ENCODE data around the gene HOXD8.

HOXD8 gene

DNA sequence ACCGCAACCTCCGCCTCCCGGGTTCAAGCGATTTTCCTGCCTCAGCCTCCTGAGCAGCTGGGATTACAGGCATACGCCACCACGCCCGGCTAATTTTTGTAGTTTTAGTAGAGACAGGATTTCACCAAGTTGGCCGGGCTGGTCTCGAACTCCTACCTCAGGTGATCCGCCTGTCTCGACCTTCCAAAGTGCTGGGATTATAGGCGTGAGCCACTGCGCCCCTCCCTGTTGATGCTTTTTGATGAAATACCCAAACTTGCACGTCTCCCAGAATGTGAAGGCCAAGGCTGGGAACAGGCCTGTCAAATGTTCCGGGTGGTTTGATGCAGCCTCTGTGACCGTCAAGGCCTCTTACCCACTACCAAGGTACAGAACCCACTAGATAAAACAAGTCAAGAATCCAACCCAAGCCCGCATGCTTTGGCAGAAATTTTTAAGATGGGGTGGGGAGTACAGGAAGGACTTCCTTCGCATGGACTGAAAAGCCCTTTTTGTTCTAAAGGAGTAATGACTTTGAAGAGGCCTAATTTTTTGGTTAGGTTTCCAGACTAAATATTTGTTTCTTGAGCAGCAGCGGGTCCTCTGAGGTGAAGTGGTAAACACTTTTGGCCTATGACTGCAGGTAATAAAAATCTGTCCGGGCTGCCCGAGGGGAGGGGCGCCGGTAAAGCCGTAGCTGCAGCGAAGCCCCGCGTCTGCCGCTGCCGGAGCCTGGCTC, 42.0 kb upstream of the HOXD8 start (continued):
- TF ChIP-seq ZNF555 (tag by site-specific recombination; conservative IDR thresholded peaks at IDR 0.05), result no peak
- TF ChIP-seq, protein P1, sequence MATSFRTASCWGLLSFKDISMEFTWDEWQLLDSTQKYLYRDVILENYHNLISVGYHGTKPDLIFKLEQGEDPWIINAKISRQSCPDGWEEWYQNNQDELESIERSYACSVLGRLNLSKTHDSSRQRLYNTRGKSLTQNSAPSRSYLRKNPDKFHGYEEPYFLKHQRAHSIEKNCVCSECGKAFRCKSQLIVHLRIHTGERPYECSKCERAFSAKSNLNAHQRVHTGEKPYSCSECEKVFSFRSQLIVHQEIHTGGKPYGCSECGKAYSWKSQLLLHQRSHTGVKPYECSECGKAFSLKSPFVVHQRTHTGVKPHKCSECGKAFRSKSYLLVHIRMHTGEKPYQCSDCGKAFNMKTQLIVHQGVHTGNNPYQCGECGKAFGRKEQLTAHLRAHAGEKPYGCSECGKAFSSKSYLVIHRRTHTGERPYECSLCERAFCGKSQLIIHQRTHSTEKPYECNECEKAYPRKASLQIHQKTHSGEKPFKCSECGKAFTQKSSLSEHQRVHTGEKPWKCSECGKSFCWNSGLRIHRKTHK (tag by site-specific recombination; IDR thresholded peaks at IDR 0.05), result no peak

DNA sequence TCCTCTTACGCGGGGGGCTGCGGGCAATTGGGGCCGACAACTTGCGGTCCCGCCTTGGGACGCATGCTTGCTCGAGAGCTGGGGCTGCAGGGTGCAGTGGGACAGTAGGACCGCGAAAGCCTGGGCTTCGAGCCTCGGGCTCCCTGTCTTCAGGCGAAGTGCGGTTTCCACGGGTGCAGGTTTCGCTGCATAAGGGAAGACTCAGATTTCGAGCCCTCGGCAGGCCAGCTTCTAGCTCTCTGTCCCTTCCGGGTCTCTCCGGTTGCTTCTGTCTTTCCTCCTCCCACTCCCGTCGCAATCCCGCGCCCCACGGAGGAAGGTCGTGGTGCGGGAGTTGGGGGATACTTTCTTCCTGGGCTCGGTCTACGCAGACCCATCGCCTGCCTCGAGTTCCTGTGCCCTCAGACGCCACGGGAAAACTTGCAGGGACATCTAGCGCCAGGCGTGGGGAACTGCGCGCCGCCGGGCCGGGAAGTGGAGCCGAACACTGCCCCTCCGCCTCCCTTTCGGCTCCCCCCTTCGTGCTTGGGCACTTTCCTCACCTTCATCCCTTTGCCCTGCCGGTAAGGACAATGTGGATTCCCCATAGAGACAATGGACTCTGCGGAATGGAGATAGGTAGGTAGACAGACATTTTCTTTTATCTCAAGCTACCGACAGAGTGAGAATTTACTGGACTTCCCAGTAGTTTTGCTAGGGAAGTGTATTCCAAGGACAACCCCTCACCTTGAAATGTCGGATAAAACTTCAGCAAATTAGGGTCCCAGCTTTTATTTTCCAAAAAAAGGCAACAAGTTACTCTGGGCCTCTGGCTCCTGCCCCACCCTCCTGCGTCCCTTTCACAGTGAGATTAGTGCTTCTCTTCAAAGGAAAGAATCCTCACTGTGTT, 41.2 kb upstream of the HOXD8 start:
- POLR2A ChIA-PET, result interaction anchor here (1.4 to 1.7 kb wide), 2 partner anchors 9 to 16 kb away, joined by 3 to 5 read pairs; no protein-coding TSS in a partner anchor
- H3K4me1 ChIP-seq (ENCODE audit: control insufficient read depth, insufficient read depth, low read length), result no peaks in the 10 kb centered on the region
- TF ChIP-seq, protein P2, sequence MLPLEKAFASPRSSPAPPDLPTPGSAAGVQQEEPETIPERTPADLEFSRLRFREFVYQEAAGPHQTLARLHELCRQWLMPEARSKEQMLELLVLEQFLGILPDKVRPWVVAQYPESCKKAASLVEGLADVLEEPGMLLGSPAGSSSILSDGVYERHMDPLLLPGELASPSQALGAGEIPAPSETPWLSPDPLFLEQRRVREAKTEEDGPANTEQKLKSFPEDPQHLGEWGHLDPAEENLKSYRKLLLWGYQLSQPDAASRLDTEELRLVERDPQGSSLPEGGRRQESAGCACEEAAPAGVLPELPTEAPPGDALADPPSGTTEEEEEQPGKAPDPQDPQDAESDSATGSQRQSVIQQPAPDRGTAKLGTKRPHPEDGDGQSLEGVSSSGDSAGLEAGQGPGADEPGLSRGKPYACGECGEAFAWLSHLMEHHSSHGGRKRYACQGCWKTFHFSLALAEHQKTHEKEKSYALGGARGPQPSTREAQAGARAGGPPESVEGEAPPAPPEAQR (tag by site-specific recombination; IDR thresholded peaks at IDR 0.05), result no peak
- TF ChIP-seq ZBTB48 (tag by site-specific recombination; IDR thresholded peaks at IDR 0.05), result no peak
- TF ChIP-seq ZNF335 (tag by site-specific recombination; conservative IDR thresholded peaks at IDR 0.05), result peak; percentile 31; the same call in 1 of the 2 replicates
- peak; percentile 72 for TF ChIP-seq ZNF654 (tag by site-specific recombination; IDR thresholded peaks at IDR 0.05; ENCODE audit: low read depth)
- 0 out of 2 replicates have a peak, but pooled peaks have one; percentile 20 for TF ChIP-seq ZNF600 (tag by site-specific recombination; IDR thresholded peaks at IDR 0.05)
- TF ChIP-seq IKZF3 (tag by site-specific recombination; IDR thresholded peaks at IDR 0.05), result peak; percentile 34; the same call in 1 of the 2 replicates
- TF ChIP-seq, protein P3, sequence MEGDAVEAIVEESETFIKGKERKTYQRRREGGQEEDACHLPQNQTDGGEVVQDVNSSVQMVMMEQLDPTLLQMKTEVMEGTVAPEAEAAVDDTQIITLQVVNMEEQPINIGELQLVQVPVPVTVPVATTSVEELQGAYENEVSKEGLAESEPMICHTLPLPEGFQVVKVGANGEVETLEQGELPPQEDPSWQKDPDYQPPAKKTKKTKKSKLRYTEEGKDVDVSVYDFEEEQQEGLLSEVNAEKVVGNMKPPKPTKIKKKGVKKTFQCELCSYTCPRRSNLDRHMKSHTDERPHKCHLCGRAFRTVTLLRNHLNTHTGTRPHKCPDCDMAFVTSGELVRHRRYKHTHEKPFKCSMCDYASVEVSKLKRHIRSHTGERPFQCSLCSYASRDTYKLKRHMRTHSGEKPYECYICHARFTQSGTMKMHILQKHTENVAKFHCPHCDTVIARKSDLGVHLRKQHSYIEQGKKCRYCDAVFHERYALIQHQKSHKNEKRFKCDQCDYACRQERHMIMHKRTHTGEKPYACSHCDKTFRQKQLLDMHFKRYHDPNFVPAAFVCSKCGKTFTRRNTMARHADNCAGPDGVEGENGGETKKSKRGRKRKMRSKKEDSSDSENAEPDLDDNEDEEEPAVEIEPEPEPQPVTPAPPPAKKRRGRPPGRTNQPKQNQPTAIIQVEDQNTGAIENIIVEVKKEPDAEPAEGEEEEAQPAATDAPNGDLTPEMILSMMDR (tag by site-specific recombination; IDR thresholded peaks at IDR 0.05), result peak; percentile 85
- TF ChIP-seq ZNF2 (tag by site-specific recombination; IDR thresholded peaks at IDR 0.05), result peak; percentile 77
- no peak for TF ChIP-seq ZNF843 (tag by site-specific recombination; IDR thresholded peaks at IDR 0.05)
- no peak for TF ChIP-seq ZNF214 (tag by site-specific recombination; IDR thresholded peaks at IDR 0.05; ENCODE audit: borderline replicate concordance)
- TF ChIP-seq ZBTB8A (tag by site-specific recombination; IDR thresholded peaks at IDR 0.05), result 0 out of 2 replicates have a peak, but pooled peaks have one; percentile 22
- TF ChIP-seq, protein P4, sequence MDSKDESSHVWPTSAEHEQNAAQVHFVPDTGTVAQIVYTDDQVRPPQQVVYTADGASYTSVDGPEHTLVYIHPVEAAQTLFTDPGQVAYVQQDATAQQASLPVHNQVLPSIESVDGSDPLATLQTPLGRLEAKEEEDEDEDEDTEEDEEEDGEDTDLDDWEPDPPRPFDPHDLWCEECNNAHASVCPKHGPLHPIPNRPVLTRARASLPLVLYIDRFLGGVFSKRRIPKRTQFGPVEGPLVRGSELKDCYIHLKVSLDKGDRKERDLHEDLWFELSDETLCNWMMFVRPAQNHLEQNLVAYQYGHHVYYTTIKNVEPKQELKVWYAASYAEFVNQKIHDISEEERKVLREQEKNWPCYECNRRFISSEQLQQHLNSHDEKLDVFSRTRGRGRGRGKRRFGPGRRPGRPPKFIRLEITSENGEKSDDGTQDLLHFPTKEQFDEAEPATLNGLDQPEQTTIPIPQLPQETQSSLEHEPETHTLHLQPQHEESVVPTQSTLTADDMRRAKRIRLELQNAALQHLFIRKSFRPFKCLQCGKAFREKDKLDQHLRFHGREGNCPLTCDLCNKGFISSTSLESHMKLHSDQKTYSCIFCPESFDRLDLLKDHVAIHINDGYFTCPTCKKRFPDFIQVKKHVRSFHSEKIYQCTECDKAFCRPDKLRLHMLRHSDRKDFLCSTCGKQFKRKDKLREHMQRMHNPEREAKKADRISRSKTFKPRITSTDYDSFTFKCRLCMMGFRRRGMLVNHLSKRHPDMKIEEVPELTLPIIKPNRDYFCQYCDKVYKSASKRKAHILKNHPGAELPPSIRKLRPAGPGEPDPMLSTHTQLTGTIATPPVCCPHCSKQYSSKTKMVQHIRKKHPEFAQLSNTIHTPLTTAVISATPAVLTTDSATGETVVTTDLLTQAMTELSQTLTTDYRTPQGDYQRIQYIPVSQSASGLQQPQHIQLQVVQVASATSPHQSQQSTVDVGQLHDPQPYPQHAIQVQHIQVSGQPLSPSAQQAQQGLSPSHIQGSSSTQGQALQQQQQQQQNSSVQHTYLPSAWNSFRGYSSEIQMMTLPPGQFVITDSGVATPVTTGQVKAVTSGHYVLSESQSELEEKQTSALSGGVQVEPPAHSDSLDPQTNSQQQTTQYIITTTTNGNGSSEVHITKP (tag by site-specific recombination; IDR thresholded peaks at IDR 0.05), result peak; percentile 76
- peak; percentile 42; the same call in 1 of the 2 replicates for TF ChIP-seq ZNF501 (tag by site-specific recombination; IDR thresholded peaks at IDR 0.05)
- TF ChIP-seq, protein P5, sequence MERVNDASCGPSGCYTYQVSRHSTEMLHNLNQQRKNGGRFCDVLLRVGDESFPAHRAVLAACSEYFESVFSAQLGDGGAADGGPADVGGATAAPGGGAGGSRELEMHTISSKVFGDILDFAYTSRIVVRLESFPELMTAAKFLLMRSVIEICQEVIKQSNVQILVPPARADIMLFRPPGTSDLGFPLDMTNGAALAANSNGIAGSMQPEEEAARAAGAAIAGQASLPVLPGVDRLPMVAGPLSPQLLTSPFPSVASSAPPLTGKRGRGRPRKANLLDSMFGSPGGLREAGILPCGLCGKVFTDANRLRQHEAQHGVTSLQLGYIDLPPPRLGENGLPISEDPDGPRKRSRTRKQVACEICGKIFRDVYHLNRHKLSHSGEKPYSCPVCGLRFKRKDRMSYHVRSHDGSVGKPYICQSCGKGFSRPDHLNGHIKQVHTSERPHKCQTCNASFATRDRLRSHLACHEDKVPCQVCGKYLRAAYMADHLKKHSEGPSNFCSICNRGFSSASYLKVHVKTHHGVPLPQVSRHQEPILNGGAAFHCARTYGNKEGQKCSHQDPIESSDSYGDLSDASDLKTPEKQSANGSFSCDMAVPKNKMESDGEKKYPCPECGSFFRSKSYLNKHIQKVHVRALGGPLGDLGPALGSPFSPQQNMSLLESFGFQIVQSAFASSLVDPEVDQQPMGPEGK (tag by site-specific recombination; IDR thresholded peaks at IDR 0.05), result peak; percentile 56; the same call in 1 of the 2 replicates
- TF ChIP-seq PRDM1 (tag by site-specific recombination; IDR thresholded peaks at IDR 0.05), result no peak
- TF ChIP-seq, protein P6, sequence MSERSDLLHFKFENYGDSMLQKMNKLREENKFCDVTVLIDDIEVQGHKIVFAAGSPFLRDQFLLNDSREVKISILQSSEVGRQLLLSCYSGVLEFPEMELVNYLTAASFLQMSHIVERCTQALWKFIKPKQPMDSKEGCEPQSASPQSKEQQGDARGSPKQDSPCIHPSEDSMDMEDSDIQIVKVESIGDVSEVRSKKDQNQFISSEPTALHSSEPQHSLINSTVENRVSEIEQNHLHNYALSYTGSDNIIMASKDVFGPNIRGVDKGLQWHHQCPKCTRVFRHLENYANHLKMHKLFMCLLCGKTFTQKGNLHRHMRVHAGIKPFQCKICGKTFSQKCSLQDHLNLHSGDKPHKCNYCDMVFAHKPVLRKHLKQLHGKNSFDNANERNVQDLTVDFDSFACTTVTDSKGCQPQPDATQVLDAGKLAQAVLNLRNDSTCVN (tag by site-specific recombination; optimal IDR thresholded peaks at IDR 0.05), result peak; percentile 17
- no peak overlapping the region; the same call in 1 of the 2 replicates for H3K27ac ChIP-seq (ENCODE audit: extremely low read depth, low read depth, low read length)
- no peaks in the 10 kb centered on the region for H3K9me3 ChIP-seq (ENCODE audit: control insufficient read depth, insufficient read depth, low read depth, low read length)
- H3K36me3 ChIP-seq (ENCODE audit: control insufficient read depth in 2 of 2, insufficient read depth in 1 of 2, low read length in 2 of 2), result no peaks in the 10 kb centered on the region
- CTCF ChIA-PET, result interaction anchor here (0.6 to 5.6 kb wide), 14 partner anchors 9 to 884 kb away, joined by 3 to 33 read pairs (median 4); no protein-coding TSS in a partner anchor
- H3K4me3 ChIP-seq (ENCODE audit: low read depth, low read length), result no peak overlapping the region
